ENCODE results near the gene CDH22.

DNA sequence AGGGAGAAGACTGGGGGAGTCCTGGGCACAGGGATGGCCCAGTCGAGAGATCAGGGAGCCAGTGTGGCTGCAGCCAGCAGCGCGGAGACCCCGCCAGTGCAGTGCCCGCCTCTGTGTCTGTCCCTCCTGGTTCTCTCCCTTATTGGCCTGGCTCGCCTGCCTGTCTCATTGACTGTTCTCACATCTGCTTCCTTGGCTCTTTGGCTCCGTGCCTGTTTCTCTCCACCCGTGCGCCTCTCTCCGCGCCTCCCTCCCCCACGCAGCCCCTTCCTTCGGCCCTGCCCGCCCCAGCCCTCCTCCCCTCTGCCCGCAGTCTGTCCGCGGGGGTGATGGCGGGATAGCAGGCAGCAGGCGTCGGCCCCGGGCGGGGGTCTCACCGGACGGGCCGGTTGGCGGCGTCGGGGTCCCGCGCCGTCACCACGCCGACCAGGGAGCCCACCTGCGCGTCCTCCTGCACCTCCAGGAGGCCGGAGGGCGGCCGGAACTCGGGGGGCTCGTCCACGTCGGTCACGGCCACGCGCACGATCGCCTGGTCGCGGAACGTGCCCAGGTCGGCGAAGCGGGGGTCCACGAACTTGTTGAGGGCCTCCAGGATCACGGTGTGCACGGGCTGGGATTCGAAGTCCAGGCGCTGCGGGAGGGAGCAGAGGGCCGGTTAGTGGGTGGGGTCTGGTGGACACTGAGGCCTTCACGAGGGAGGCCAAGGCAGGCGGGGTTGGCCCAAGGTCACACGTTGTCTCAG, 98.2 kb downstream of the CDH22 start:
- TF ChIP-seq, protein P1, sequence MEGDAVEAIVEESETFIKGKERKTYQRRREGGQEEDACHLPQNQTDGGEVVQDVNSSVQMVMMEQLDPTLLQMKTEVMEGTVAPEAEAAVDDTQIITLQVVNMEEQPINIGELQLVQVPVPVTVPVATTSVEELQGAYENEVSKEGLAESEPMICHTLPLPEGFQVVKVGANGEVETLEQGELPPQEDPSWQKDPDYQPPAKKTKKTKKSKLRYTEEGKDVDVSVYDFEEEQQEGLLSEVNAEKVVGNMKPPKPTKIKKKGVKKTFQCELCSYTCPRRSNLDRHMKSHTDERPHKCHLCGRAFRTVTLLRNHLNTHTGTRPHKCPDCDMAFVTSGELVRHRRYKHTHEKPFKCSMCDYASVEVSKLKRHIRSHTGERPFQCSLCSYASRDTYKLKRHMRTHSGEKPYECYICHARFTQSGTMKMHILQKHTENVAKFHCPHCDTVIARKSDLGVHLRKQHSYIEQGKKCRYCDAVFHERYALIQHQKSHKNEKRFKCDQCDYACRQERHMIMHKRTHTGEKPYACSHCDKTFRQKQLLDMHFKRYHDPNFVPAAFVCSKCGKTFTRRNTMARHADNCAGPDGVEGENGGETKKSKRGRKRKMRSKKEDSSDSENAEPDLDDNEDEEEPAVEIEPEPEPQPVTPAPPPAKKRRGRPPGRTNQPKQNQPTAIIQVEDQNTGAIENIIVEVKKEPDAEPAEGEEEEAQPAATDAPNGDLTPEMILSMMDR (IDR thresholded peaks at IDR 0.05), result no peak
- no peak for TF ChIP-seq POLR2A (IDR thresholded peaks at IDR 0.05)
- no peak for TF ChIP-seq POLR2AphosphoS5 (IDR thresholded peaks at IDR 0.05)
